ENCODE results near the gene ATP6V1F. TPM values are rescaled to one million over a fixed set of nuclear protein-coding genes. Genes with fewer than 3 reads are reported as not detected.

Gene ATP6V1F
- polyA plus RNA-seq, 6 donors from 2014 or later = 341 to 599 (median 381) TPM

GRCh38 chr7:128881458-128882125 lies 18.9 kb downstream of the ATP6V1F start:
- H3K27ac Mint-ChIP-seq = peak overlapping the region in 4 of 6 donors; percentile 22 to 82 (median 29)
- no peak overlapping the region for H3K4me3 Mint-ChIP-seq
- DNase-seq (no peak), ATAC-seq (ENCODE audit: low read depth in 2 of 2) (no peak)
- peaks cover 5 to 23% (median 14%) of the 10 kb centered on the region in 3 donors for H3K27me3 Mint-ChIP-seq
- no peaks in the 10 kb centered on the region for H3K36me3 Mint-ChIP-seq
- no peaks in the 10 kb centered on the region for H3K9me3 Mint-ChIP-seq
- peaks cover 0 to 2% (median 0%) of the 10 kb centered on the region in 3 donors for H3K4me1 Mint-ChIP-seq

- Mint-ChIP-seq H3K27ac (no peak overlapping the region), H3K36me3 (no peaks in the 10 kb centered on the region)
Observed at GRCh38 chr7:128882134-128882533, 19.5 kb downstream of the ATP6V1F start.

GRCh38 chr7:128883622-128884448 lies 21.2 kb downstream of the ATP6V1F start:
- peaks cover 0 to 4% (median 2%) of the 10 kb centered on the region in 3 donors for H3K4me1 Mint-ChIP-seq
- ATAC-seq (ENCODE audit: low read depth in 2 of 2) (peak; percentile 91 to 93), DNase-seq (peak; percentile 78)
- H3K36me3 Mint-ChIP-seq = no peaks in the 10 kb centered on the region
- H3K9me3 Mint-ChIP-seq = no peaks in the 10 kb centered on the region
- H3K4me3 Mint-ChIP-seq = peak overlapping the region in 2 of 8 donors; percentile 20 to 37
- peaks cover 5 to 23% (median 14%) of the 10 kb centered on the region in 3 donors for H3K27me3 Mint-ChIP-seq
- H3K27ac Mint-ChIP-seq = peak overlapping the region in 1 of 6 donors; percentile 57

More at GRCh38 chr7:128882134-128882533, 19.5 kb downstream of the ATP6V1F start:
- ATAC-seq (ENCODE audit: low read depth in 2 of 2) (no peak), DNase-seq (no peak)
- Mint-ChIP-seq H3K4me3 (no peak overlapping the region), H3K4me1 (peaks cover 0 to 4% (median 2%) of the 10 kb centered on the region in 3 donors), H3K27me3 (peaks cover 5 to 23% (median 14%) of the 10 kb centered on the region in 3 donors), H3K9me3 (no peaks in the 10 kb centered on the region)

GRCh38 chr7:128884561-128885369 lies 22.1 kb downstream of the ATP6V1F start:
- Mint-ChIP-seq H3K27me3 (peaks cover 5 to 28% (median 20%) of the 10 kb centered on the region in 3 donors), H3K9me3 (no peaks in the 10 kb centered on the region), H3K27ac (no peak overlapping the region), H3K4me1 (peaks cover 0 to 4% (median 4%) of the 10 kb centered on the region in 3 donors), H3K36me3 (no peaks in the 10 kb centered on the region), H3K4me3 (peak overlapping the region in 1 of 8 donors; percentile 20)
- DNase-seq = no peak
- ATAC-seq (ENCODE audit: low read depth in 2 of 2) = no peak

- ATAC-seq (ENCODE audit: low read depth in 2 of 2) (no peak), DNase-seq (no peak)
- H3K36me3 Mint-ChIP-seq = no peaks in the 10 kb centered on the region
- H3K27ac Mint-ChIP-seq = no peak overlapping the region
- H3K27me3 Mint-ChIP-seq = peaks cover 5 to 34% (median 25%) of the 10 kb centered on the region in 3 donors
- H3K9me3 Mint-ChIP-seq = no peaks in the 10 kb centered on the region
- H3K4me3 Mint-ChIP-seq = no peak overlapping the region
- H3K4me1 Mint-ChIP-seq = peaks cover 0 to 4% (median 4%) of the 10 kb centered on the region in 3 donors
Observed at GRCh38 chr7:128885370-128886187, 22.9 kb downstream of the ATP6V1F start.

- Mint-ChIP-seq H3K4me1 (peaks cover 0 to 4% (median 4%) of the 10 kb centered on the region in 3 donors), H3K27me3 (peaks cover 5 to 27% (median 20%) of the 10 kb centered on the region in 3 donors), H3K27ac (no peak overlapping the region), H3K4me3 (no peak overlapping the region), H3K9me3 (no peaks in the 10 kb centered on the region), H3K36me3 (no peaks in the 10 kb centered on the region)
- DNase-seq (no peak), ATAC-seq (ENCODE audit: low read depth in 2 of 2) (no peak)
Observed at GRCh38 chr7:128886391-128887168, 23.9 kb downstream of the ATP6V1F start.

- ATAC-seq (ENCODE audit: low read depth in 2 of 2) (no peak), DNase-seq (no peak)
- H3K4me3 Mint-ChIP-seq = no peak overlapping the region
- H3K27ac Mint-ChIP-seq = no peak overlapping the region
- H3K9me3 Mint-ChIP-seq = no peaks in the 10 kb centered on the region
- peaks cover 5 to 30% (median 22%) of the 10 kb centered on the region in 3 donors for H3K27me3 Mint-ChIP-seq
- H3K36me3 Mint-ChIP-seq = no peaks in the 10 kb centered on the region
- H3K4me1 Mint-ChIP-seq = peaks cover 0 to 4% (median 4%) of the 10 kb centered on the region in 3 donors
Observed at GRCh38 chr7:128887169-128888038, 24.7 kb downstream of the ATP6V1F start.

- no peak overlapping the region for H3K4me3 Mint-ChIP-seq
- DNase-seq (no peak), ATAC-seq (ENCODE audit: low read depth in 2 of 2) (no peak)
- H3K4me1 Mint-ChIP-seq = peaks cover 0 to 4% (median 4%) of the 10 kb centered on the region in 3 donors
- no peaks in the 10 kb centered on the region for H3K9me3 Mint-ChIP-seq
- H3K27ac Mint-ChIP-seq = no peak overlapping the region
- no peaks in the 10 kb centered on the region for H3K36me3 Mint-ChIP-seq
- peaks cover 5 to 33% (median 30%) of the 10 kb centered on the region in 3 donors for H3K27me3 Mint-ChIP-seq
Observed at GRCh38 chr7:128888039-128888755, 25.5 kb downstream of the ATP6V1F start.

GRCh38 chr7:128888756-128889095 lies 26.1 kb downstream of the ATP6V1F start:
- no peaks in the 10 kb centered on the region for H3K9me3 Mint-ChIP-seq
- no peak for DNase-seq
- no peak overlapping the region for H3K4me3 Mint-ChIP-seq
- no peak overlapping the region for H3K27ac Mint-ChIP-seq
- H3K36me3 Mint-ChIP-seq = no peaks in the 10 kb centered on the region
- no peak for ATAC-seq (ENCODE audit: low read depth in 2 of 2)
- H3K27me3 Mint-ChIP-seq = peaks cover 5 to 35% (median 30%) of the 10 kb centered on the region in 3 donors
- peaks cover 0 to 4% (median 2%) of the 10 kb centered on the region in 3 donors for H3K4me1 Mint-ChIP-seq

GRCh38 chr7:128889121-128889520 lies 26.5 kb downstream of the ATP6V1F start:
- no peak for DNase-seq
- Mint-ChIP-seq H3K27ac (no peak overlapping the region), H3K4me3 (no peak overlapping the region), H3K9me3 (no peaks in the 10 kb centered on the region), H3K36me3 (no peaks in the 10 kb centered on the region), H3K27me3 (peaks cover 5 to 35% (median 30%) of the 10 kb centered on the region in 3 donors), H3K4me1 (peaks cover 0 to 4% (median 2%) of the 10 kb centered on the region in 3 donors)
- ATAC-seq (ENCODE audit: low read depth in 2 of 2) = no peak
